ENCODE measurements around the gene NBPF1.
"Not testable (repeated sequence)": the region's sequence is repeated elsewhere in the genome, so short reads cannot be mapped to it uniquely, and the experiment has no call there.

NBPF1 gene

GRCh38 chr1:16614361-16615252 lies 1.2 kb upstream of the NBPF1 start:
- in situ Hi-C loops (cut with MboI; ENCODE audit: low sequenced_read_pairs, unreplicated experiment): no loop called here
- no peak for TF ChIP-seq CTCF (IDR thresholded peaks at IDR 0.05; ENCODE audit: borderline replicate concordance, control extremely low read depth, extremely low read depth, insufficient read depth, missing control alignments)
- no peak for DNase-seq (ENCODE audit: low spot score)

GRCh38 chr1:16612332-16613172 lies 812 bp downstream of the NBPF1 start:
- in situ Hi-C loops (cut with MboI; ENCODE audit: low sequenced_read_pairs, unreplicated experiment): no loop called here
- no peak for TF ChIP-seq CTCF (IDR thresholded peaks at IDR 0.05; ENCODE audit: borderline replicate concordance, control extremely low read depth, extremely low read depth, insufficient read depth, missing control alignments)
- peak; percentile 67 for DNase-seq (ENCODE audit: low spot score)

GRCh38 chr1:16611981-16612331 lies 1.4 kb downstream of the NBPF1 start:
- in situ Hi-C loops (cut with MboI; ENCODE audit: low sequenced_read_pairs, unreplicated experiment): not testable (repeated sequence)

GRCh38 chr1:16611164-16611563 lies 2.2 kb downstream of the NBPF1 start:
- in situ Hi-C loops (cut with MboI; ENCODE audit: low sequenced_read_pairs, unreplicated experiment); DNase-seq (ENCODE audit: low spot score): not testable (repeated sequence)

More at GRCh38 chr1:16611981-16612331, 1.4 kb downstream of the NBPF1 start:
- not testable (repeated sequence) for DNase-seq (ENCODE audit: low spot score)

- in situ Hi-C loops (cut with MboI; ENCODE audit: low sequenced_read_pairs, unreplicated experiment); DNase-seq (ENCODE audit: low spot score): not testable (repeated sequence)
Observed at GRCh38 chr1:16610553-16610952, 2.8 kb downstream of the NBPF1 start.

GRCh38 chr1:16609761-16610160 lies 3.6 kb downstream of the NBPF1 start:
- in situ Hi-C loops (cut with MboI; ENCODE audit: low sequenced_read_pairs, unreplicated experiment): loop anchor here (10.0 kb wide), 1 partner anchor 65 kb away; no protein-coding TSS in a partner anchor
- not testable (repeated sequence) for DNase-seq (ENCODE audit: low spot score)

- TF ChIP-seq CTCF (IDR thresholded peaks at IDR 0.05; ENCODE audit: borderline replicate concordance, control extremely low read depth, extremely low read depth, insufficient read depth, missing control alignments): no peak
- in situ Hi-C loops (cut with MboI; ENCODE audit: low sequenced_read_pairs, unreplicated experiment): loop anchor here (10.0 kb wide), 1 partner anchor 64 kb away; no protein-coding TSS in a partner anchor
- DNase-seq (ENCODE audit: low spot score): no peak
Observed at GRCh38 chr1:16608838-16609560, 4.4 kb downstream of the NBPF1 start.

- DNase-seq (ENCODE audit: low spot score): not testable (repeated sequence)
- in situ Hi-C loops (cut with MboI; ENCODE audit: low sequenced_read_pairs, unreplicated experiment): loop anchor here (10.0 kb wide), 1 partner anchor 63 kb away; no protein-coding TSS in a partner anchor
Observed at GRCh38 chr1:16607853-16608815, 5.2 kb downstream of the NBPF1 start.

Measured in GM13976 (cell line).